Measurements from ENCODE around the gene F12.

DNA sequence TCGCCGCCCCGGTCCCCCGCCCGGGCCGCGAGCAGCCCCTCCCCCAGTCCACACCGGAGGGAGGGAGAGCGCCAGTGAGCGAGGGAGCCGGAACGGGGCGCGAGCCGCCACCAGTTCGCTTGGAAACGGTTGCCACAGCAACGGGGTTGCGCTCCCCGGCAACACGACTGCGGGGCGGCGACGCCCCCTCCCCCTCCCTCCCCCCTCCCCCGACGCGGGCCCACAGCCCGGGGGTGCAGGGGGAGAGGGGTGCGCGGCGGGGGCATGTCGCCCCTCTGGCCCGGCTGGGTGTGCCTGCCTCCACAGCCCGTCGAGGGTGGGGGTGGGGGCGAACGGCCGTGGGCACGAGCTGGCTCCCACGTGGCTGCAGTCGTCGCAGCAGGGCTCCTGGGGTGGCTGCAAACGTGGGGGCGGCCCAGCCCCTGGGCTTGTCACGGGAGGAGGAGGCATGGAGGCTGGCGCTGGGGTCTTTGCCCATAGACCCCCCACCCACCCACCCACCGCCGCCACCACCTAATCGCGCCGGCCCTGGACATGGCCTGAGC is 37.8 kb upstream of the F12 start:
- TF ChIP-seq, protein P1, sequence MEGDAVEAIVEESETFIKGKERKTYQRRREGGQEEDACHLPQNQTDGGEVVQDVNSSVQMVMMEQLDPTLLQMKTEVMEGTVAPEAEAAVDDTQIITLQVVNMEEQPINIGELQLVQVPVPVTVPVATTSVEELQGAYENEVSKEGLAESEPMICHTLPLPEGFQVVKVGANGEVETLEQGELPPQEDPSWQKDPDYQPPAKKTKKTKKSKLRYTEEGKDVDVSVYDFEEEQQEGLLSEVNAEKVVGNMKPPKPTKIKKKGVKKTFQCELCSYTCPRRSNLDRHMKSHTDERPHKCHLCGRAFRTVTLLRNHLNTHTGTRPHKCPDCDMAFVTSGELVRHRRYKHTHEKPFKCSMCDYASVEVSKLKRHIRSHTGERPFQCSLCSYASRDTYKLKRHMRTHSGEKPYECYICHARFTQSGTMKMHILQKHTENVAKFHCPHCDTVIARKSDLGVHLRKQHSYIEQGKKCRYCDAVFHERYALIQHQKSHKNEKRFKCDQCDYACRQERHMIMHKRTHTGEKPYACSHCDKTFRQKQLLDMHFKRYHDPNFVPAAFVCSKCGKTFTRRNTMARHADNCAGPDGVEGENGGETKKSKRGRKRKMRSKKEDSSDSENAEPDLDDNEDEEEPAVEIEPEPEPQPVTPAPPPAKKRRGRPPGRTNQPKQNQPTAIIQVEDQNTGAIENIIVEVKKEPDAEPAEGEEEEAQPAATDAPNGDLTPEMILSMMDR (conservative IDR thresholded peaks at IDR 0.05; ENCODE audit: low read length): no peak
- TF ChIP-seq EZH2phosphoT487 (IDR thresholded peaks at IDR 0.05; ENCODE audit: borderline replicate concordance, low read depth, low read length): no peak
